CD4-positive, alpha-beta T cell treated with Interferon gamma for 1 hour (primary cell): ENCODE measurements around the gene PSMB11.

ENCODE experiments used
- DNase-seq: peaks from one replicate; pipeline ENCODE4 v3.0.0-alpha.2; 2020

Gene PSMB11

GRCh38 chr14:23089498-23090253 is 47.7 kb downstream of the PSMB11 start:
- no peak for DNase-seq

- DNase-seq, result no peak
Observed at GRCh38 chr14:23090254-23090636, 48.2 kb downstream of the PSMB11 start.

GRCh38 chr14:23091294-23092225 is 49.5 kb downstream of the PSMB11 start:
- DNase-seq, result no peak

DNA sequence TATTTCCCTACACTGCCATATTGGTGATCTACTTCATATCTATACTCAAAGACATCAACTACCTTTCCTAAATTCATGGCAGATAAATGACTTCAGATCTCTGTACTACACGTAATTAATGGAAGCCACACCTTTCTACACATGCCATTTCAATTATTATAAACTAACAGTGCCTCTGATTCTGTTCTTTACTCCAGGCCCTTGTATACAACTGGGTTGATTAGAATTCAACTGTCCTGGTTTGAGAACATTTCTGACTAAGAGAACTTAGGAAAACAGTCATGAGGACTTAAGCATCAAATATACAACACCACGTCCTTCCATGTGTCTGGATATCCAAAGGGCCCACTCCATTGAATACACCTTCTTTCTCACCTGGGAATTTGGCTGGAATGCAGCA is 51.1 kb downstream of the PSMB11 start:
- no peak for DNase-seq

GRCh38 chr14:23093526-23093925 is 51.5 kb downstream of the PSMB11 start:
- no peak for DNase-seq
